ENCODE data around the gene CHMP4A.
A peak's percentile ranks its signal among the peaks of the same experiment; 100 is the strongest.

CHMP4A gene

DNA sequence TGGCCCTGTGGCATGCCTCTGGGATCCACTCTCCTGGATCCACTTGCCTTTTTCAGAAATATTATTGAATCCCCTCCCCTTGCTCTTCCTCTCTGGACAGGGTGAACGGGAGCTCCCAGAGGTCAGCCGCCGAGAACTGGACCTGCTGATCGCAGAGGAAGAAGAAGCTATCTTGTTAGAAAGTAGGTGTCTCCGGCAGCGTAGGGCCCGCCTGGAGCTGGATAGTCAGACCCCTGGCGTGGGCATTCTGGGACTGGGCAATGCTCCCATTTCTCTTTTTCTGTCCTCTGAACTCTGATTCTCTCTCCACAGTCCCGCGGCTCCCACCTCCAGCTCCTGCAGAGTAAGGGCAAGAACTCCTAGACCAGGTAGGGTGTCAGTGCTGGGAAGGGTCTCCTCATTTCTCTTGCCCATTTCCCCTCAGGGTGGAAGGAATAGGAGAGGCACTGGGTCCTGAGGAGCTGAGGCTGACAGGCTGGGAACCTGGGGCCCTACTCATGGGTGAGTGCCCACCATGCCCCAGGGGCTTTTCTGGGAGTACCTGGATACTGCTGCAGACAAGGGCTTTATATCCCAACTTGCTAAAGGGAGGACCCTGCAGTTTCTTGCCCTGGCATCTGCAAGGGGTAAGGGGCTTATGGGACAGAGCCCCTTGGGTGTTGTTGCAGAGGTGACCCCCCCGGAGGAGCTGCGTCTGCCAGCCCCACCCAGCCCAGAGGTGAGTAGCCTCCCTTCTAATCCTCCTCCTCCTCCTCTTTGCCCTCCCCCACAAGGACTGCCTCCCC, 36.1 kb downstream of the CHMP4A start:
- no peak for DNase-seq

DNA sequence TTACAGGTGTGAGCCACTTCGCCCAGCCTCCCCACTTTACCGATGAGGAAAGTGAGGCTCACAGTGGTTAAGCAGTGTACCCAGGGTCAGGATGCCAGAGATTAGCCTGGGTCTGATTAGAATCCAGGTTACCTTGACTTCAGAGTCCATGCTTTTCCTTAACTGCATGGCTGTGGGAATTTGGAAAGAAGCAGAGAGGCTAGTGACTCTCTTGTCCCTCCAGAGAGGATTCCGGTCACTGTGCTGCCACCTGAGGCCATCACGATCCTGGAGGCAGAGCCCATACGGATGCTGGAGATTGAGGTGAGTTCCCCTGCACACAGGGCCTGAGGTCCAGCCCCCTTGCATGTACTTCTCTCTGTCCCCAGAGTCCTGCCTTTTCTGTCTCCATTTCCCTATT, 36.7 kb downstream of the CHMP4A start:
- no peak for DNase-seq

- no peak for DNase-seq
These were observed 40.4 kb downstream of the CHMP4A start for GRCh38 chr14:24172871-24173281.

DNA sequence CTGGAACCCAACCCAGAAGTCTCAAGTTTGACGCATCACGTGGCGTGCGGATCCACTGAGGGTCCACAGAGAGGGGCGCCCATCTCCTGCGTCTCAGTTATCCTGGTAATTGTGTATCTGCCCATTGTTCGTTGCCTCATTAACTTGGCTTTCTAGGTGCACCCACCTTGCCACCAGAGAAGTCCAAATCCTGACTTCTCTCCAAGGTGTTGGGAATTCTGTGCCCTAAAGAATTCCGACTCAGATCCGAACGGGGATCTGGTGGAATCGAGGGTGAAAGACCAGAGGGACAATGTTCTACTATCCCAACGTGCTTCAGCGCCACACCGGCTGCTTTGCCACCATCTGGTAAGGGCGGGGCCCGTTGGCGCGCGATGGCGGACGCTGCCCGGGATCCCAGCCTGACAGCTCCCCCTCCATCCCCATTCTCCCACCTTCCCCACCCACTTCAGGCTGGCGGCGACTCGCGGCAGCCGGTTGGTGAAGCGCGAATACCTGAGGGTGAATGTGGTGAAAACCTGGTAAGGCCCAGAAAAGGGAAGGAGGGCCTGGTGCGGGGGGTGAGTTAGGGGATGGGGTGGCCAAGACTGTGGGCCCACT, 40.9 kb downstream of the CHMP4A start:
- DNase-seq, result no peak

GRCh38 chr14:24171422-24172260, 41.6 kb downstream of the CHMP4A start, which contains the start of gene REC8:
Gene REC8, plus strand, starts transcription at chr14:24172080. Its CDS starts 473 bp downstream, at chr14:24172553.
- DNase-seq, result peak; percentile 6

DNA sequence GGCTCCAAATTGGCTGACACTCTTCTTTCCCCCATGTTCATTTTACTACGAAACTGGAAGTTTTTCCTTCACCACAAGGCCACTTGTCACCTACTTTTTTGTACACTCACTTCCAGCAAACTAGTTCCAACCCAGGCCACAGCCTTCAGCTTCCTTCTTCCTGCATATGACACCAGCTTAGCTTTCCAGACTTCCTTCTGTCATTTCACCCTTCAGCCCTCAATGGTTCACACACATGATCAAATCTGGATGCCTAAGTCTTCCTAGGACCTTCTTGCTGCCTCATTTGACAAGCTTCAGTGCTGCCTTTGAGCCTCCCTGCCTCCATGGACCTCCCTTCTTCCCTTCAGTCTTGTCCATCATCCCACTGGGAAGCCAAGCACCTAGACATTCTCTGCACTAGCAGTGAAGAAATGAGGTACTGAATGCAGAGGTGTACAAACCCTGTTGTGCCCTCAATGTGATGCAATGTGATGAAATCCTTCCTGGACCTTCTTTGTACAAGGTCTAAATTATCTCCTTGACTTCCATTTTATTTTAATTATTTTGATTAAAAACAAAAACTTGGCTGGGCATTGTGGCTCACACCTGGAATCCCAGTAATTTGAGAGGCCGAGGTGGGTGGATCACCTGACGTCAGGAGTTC, 45.7 kb downstream of the CHMP4A start:
- no peak for DNase-seq

DNA sequence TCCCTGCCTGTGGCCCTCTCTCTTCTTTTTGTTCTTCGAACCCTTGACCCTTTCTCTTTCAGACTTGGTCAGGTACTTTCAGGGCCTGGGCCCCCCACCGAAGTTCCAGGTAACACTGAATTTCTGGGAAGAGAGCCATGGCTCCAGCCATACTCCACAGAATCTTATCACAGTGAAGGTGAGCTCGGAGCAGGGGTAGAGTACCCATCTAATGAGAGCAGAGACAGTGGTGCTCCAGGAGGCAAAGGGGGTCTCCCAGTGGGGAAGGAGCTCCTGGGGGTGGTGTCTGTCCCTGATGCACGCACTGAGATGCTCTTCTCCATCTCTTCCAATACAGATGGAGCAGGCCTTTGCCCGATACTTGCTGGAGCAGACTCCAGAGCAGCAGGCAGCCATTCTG, 47.5 kb downstream of the CHMP4A start:
- DNase-seq, result no peak

- no peak for DNase-seq
These were observed 48.7 kb downstream of the CHMP4A start for GRCh38 chr14:24164518-24164991.

DNA sequence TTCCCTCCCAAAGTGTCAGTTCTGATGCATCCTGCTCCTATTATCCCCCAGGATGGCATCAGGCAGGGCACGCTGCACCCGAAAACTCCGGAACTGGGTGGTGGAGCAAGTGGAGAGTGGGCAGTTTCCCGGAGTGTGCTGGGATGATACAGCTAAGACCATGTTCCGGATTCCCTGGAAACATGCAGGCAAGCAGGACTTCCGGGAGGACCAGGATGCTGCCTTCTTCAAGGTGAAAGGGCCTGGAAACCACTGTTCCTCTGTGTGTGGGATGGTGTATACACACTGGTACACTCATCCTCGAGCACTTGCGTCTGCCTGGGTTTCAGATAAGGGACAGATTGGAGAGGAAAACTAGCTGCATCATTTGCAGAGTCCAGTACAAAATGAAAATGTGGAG, 51.2 kb downstream of the CHMP4A start:
- no peak for DNase-seq

GRCh38 chr14:24160850-24161804, 52.2 kb downstream of the CHMP4A start, which contains the start of gene IRF9:
Gene IRF9, plus strand, starts transcription at chr14:24161265. Its CDS starts 880 bp downstream, at chr14:24162145.
- DNase-seq, result peak; percentile 79

- no peak for DNase-seq
These were observed 52.8 kb downstream of the CHMP4A start for GRCh38 chr14:24160499-24160849.

- no peak for DNase-seq
These were observed 53.4 kb downstream of the CHMP4A start for GRCh38 chr14:24159777-24160498.

All from NCI-H446 treated with DMSO at 0.1 percent for 48 hours (cell line).